Astrocyte (in vitro differentiated cells and primary cell): ENCODE measurements around the gene CDH23. TPM values are rescaled to one million over a fixed set of nuclear protein-coding genes. Genes with fewer than 3 reads are reported as not detected.

ENCODE experiments used
- DNase-seq: peaks from one replicate; pipeline ENCODE4 v3.0.0-alpha.2; 2010; ENCODE audit warnings: low read depth
- FAIRE-seq: peaks from 2 replicates; lab custom pipeline; 2011; peaks lifted over from hg19 to GRCh38; lab: Jason Lieb, UNC
- H2AFZ ChIP-seq: 2 replicates; pipeline ENCODE4 v1.6.0; 2012; ENCODE audit warnings: low read depth, low read length, inconsistent platforms
- H3K27ac ChIP-seq: 2 replicates; pipeline ENCODE4 v1.5.1; 2011; ENCODE audit warnings: low read depth, low read length, inconsistent platforms
- H3K27me3 ChIP-seq: 2 replicates; pipeline ENCODE4 v1.6.0; 2011; ENCODE audit warnings: low read length, inconsistent platforms; ENCODE audit not compliant: insufficient read depth
- H3K36me3 ChIP-seq: 2 replicates; pipeline ENCODE4 v1.5.1; 2011; ENCODE audit warnings: low read length, inconsistent platforms; ENCODE audit not compliant: insufficient read depth
- H3K4me1 ChIP-seq: 2 replicates; pipeline ENCODE4 v1.5.1; 2011; ENCODE audit warnings: low read length, inconsistent platforms; ENCODE audit not compliant: insufficient read depth
- H3K4me2 ChIP-seq: 2 replicates; pipeline ENCODE4 v1.6.0; 2012; ENCODE audit warnings: low read length, inconsistent platforms
- H3K4me3 ChIP-seq: 2 replicates; pipeline ENCODE4 v1.5.1; 2011; ENCODE audit warnings: low read depth, mild to moderate bottlenecking, low read length, inconsistent platforms; ENCODE audit not compliant: insufficient read depth
- H3K79me2 ChIP-seq: 2 replicates; pipeline ENCODE4 v1.6.0; 2012; ENCODE audit warnings: mild to moderate bottlenecking, low read length, inconsistent platforms; ENCODE audit not compliant: insufficient read depth
- H3K9ac ChIP-seq: 2 replicates; pipeline ENCODE4 v1.6.0; 2012; ENCODE audit warnings: mild to moderate bottlenecking, low read length, inconsistent platforms
- H3K9me3 ChIP-seq: 2 replicates; pipeline ENCODE4 v1.5.1; 2012; ENCODE audit warnings: low read depth, mild to moderate bottlenecking, low read length, inconsistent platforms; ENCODE audit not compliant: insufficient read depth
- H4K20me1 ChIP-seq: 2 replicates; pipeline ENCODE4 v1.6.0; 2012; ENCODE audit warnings: low read length, inconsistent platforms; ENCODE audit not compliant: insufficient read depth
- H3K27ac Mint-ChIP-seq: one replicate; pipeline ENCODE4 v1.8.0; 2021; ENCODE audit warnings: mild to moderate bottlenecking, mixed read lengths; ENCODE audit not compliant: unreplicated experiment
- H3K27me3 Mint-ChIP-seq: one replicate; pipeline ENCODE4 v1.8.0; 2021; ENCODE audit warnings: low read depth, mixed read lengths; ENCODE audit not compliant: unreplicated experiment
- H3K36me3 Mint-ChIP-seq: one replicate; pipeline ENCODE4 v1.8.0; 2021; ENCODE audit warnings: low read depth, mixed read lengths; ENCODE audit not compliant: unreplicated experiment
- H3K4me1 Mint-ChIP-seq: one replicate; pipeline ENCODE4 v1.8.0; 2021; ENCODE audit warnings: low read depth, mixed read lengths; ENCODE audit not compliant: unreplicated experiment
- H3K4me3 Mint-ChIP-seq: one replicate; pipeline ENCODE4 v1.8.0; 2021; ENCODE audit warnings: mild to moderate bottlenecking, moderate library complexity, mixed read lengths; ENCODE audit not compliant: unreplicated experiment
- H3K9me3 Mint-ChIP-seq: one replicate; pipeline ENCODE4 v1.8.0; 2021; ENCODE audit warnings: mild to moderate bottlenecking, mixed read lengths; ENCODE audit not compliant: unreplicated experiment
- CTCF ChIP-seq: IDR thresholded peaks from 2 replicates; pipeline ENCODE4 v1.5.1; 2011; ENCODE audit warnings: low read depth, mild to moderate bottlenecking, inconsistent platforms, low read length, moderate library complexity; ENCODE audit not compliant: insufficient read depth
- EZH2 ChIP-seq: IDR thresholded peaks from 2 replicates; pipeline ENCODE4 v1.6.1; 2012; ENCODE audit warnings: mild to moderate bottlenecking, low read length, inconsistent platforms; ENCODE audit not compliant: insufficient read depth
- total RNA-seq: library from RNA; stranded (reverse); gene quantifications from 2 replicates; pipeline ENCODE4 v1.2.1, GENCODE V29; 2021

CDH23 gene
- total RNA-seq, 1 donor from 2014 or later = not detected

DNA sequence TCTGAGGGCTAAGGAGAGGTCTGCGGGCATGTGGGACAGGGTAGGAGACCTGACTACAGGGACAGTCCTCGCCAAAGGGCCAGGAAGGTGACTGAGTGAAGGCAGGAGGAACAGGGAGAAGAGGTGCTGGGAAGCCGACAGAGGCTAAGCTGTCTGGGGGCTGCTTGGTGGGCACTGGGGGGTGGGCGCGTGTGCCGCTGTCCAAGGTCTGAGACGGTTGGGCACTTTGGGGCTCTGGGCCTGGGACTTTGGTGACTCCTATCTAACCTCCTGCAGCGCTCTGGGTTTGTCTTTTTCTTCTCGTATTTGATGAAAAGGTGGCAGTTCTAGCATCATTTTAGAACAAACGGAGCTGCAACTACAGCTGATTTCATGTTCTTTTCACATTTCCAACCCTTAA, 181.3 kb downstream of the CDH23 start:
- H3K9me3 Mint-ChIP-seq = peaks cover 2% of the 10 kb centered on the region
- no peak overlapping the region for H3K4me3 Mint-ChIP-seq
- Histone ChIP-seq H3K4me2 (no peak overlapping the region), H3K9ac (no peak overlapping the region), H2AFZ (no peak overlapping the region), H3K4me1 (no peaks in the 10 kb centered on the region), H3K36me3 (no peaks in the 10 kb centered on the region), H3K27me3 (peaks cover 7% of the 10 kb centered on the region), H3K4me3 (no peak overlapping the region), H3K9me3 (no peaks in the 10 kb centered on the region), H3K79me2 (no peaks in the 10 kb centered on the region), H4K20me1 (no peaks in the 10 kb centered on the region), H3K27ac (no peak overlapping the region)
- no peaks in the 10 kb centered on the region for H3K36me3 Mint-ChIP-seq
- FAIRE-seq (no peak), DNase-seq (no peak)
- TF ChIP-seq EZH2 (no peak), CTCF (no peak)
- no peaks in the 10 kb centered on the region for H3K4me1 Mint-ChIP-seq
- no peak overlapping the region for H3K27ac Mint-ChIP-seq
- peaks cover 57% of the 10 kb centered on the region for H3K27me3 Mint-ChIP-seq

DNA sequence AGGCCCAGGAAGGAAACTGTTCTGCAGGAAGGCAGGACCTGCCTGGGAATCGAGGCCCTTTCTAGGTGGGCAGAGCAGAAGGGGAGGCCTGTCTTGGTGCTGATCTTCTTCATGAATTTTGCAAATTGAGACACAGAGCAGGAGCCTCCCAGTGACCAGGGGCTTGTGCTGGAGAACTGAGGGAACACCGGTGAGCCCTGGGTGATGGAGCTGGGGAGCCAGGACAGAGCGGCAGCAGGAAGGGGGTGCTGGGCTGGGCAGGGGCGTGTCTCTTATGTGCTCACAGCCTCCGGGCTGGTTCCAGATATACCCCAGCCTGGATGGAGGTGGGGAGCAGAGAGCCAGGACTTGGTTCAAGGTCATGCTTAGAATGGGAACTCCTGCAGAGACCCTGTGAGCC, 182.9 kb downstream of the CDH23 start:
- Histone ChIP-seq H3K9ac (no peak overlapping the region), H3K4me1 (peaks cover 7% of the 10 kb centered on the region), H3K27me3 (peaks cover 4% of the 10 kb centered on the region), H3K79me2 (no peaks in the 10 kb centered on the region), H3K9me3 (no peaks in the 10 kb centered on the region), H3K4me2 (no peak overlapping the region), H2AFZ (no peak overlapping the region), H4K20me1 (no peaks in the 10 kb centered on the region), H3K36me3 (no peaks in the 10 kb centered on the region), H3K4me3 (no peak overlapping the region), H3K27ac (no peak overlapping the region)
- Mint-ChIP-seq H3K27me3 (peaks cover 46% of the 10 kb centered on the region), H3K27ac (no peak overlapping the region), H3K4me1 (no peaks in the 10 kb centered on the region), H3K9me3 (peaks cover 2% of the 10 kb centered on the region), H3K36me3 (no peaks in the 10 kb centered on the region), H3K4me3 (no peak overlapping the region)
- FAIRE-seq (no peak), DNase-seq (no peak)
- TF ChIP-seq CTCF (no peak), EZH2 (no peak)

- Mint-ChIP-seq H3K4me1 (no peaks in the 10 kb centered on the region), H3K4me3 (no peak overlapping the region), H3K27ac (no peak overlapping the region), H3K36me3 (no peaks in the 10 kb centered on the region), H3K27me3 (peaks cover 41% of the 10 kb centered on the region), H3K9me3 (peaks cover 2% of the 10 kb centered on the region)
- H3K9ac ChIP-seq = no peak overlapping the region
- no peak overlapping the region for H3K27ac ChIP-seq
- FAIRE-seq (no peak), DNase-seq (no peak)
- TF ChIP-seq EZH2 (no peak), CTCF (no peak)
- no peak overlapping the region for H2AFZ ChIP-seq
- H3K4me1 ChIP-seq = peaks cover 15% of the 10 kb centered on the region
- H3K9me3 ChIP-seq = no peaks in the 10 kb centered on the region
- H3K79me2 ChIP-seq = no peaks in the 10 kb centered on the region
- H3K4me3 ChIP-seq = no peak overlapping the region
- H3K4me2 ChIP-seq = no peak overlapping the region
- H4K20me1 ChIP-seq = no peaks in the 10 kb centered on the region
- no peaks in the 10 kb centered on the region for H3K36me3 ChIP-seq
- H3K27me3 ChIP-seq = peaks cover 4% of the 10 kb centered on the region
Observed at GRCh38 chr10:71580415-71580814, 183.7 kb downstream of the CDH23 start.
